IMR-90 (cell line): ENCODE results near the gene ARHGEF18.

Source experiments
- BHLHE40 ChIP-seq: fragments of 150-350 bp; IDR thresholded peaks from 2 replicates; pipeline ENCODE4 v1.6.1; 2016; ENCODE audit warnings: mild to moderate bottlenecking, low read depth, low read length
- CTCF ChIP-seq: conservative IDR thresholded peaks from 2 replicates; pipeline ENCODE4 v1.5.1; 2012; ENCODE audit warnings: mild to moderate bottlenecking, low read depth, low read length, improper control_type of control experiment
- MXI1 ChIP-seq: IDR thresholded peaks from 2 replicates; pipeline ENCODE4 v1.6.1; 2012; ENCODE audit warnings: low read depth, mild to moderate bottlenecking, low read length, moderate library complexity, borderline replicate concordance
- POLR2A ChIP-seq: IDR thresholded peaks from 2 replicates; pipeline ENCODE4 v1.6.1; 2012; ENCODE audit warnings: mild to moderate bottlenecking, low read depth, low read length
- RAD21 ChIP-seq: IDR thresholded peaks from 2 replicates; pipeline ENCODE4 v1.6.1; 2012; ENCODE audit warnings: low read length, improper control_type of control experiment
- RCOR1 ChIP-seq: IDR thresholded peaks from 2 replicates; pipeline ENCODE4 v1.6.1; 2012; ENCODE audit warnings: mild to moderate bottlenecking, low read length, improper control_type of control experiment; ENCODE audit not compliant: insufficient replicate concordance

GRCh38 chr19:7327802-7328201 is 20.9 kb upstream of the ARHGEF18 start:
- TF ChIP-seq CTCF (no peak), POLR2A (no peak), RCOR1 (no peak), BHLHE40 (no peak), RAD21 (no peak), MXI1 (no peak)
